Melanocyte of skin (primary cell): ENCODE results near the gene TCIRG1. TPM values are rescaled to one million over a fixed set of nuclear protein-coding genes. Genes with fewer than 3 reads are reported as not detected.

Experiments used
- small RNA-seq, 2 donors: library from RNA; depleted of rRNA; stranded (forward); fragments of <200 nt; gene quantifications; one replicate each; pipeline ENCODE3, GENCODE V24; 2012
- total RNA-seq, 2 donors: library from RNA; depleted of rRNA; stranded (reverse); fragments of >200 nt; gene quantifications; 2 replicates each; pipeline ENCODE4 v1.2.3, GENCODE V29; 2012

The TCIRG1 gene
- 10 to 100 TPM; 36.1 to 50.3 TPM for total RNA-seq

GRCh38 chr11:68038718-68039525, at the start of gene TCIRG1:
TCIRG1 (plus strand) TSS chr11:68039025; CDS start chr11:68041272, 2,247 bp downstream.

GRCh38 chr11:68003846-68004550, 34.8 kb upstream of the TCIRG1 start, which contains the start of gene UNC93B1:
UNC93B1 (minus strand) TSS chr11:68004097; CDS start chr11:68004043, 54 bp downstream.

GRCh38 chr11:68010090-68011041, 28.5 kb upstream of the TCIRG1 start, which contains the start of gene ALDH3B1:
ALDH3B1 (plus strand) TSS chr11:68010327; CDS start chr11:68015298, 4,971 bp downstream.

GRCh38 chr11:68030318-68031143, 8.3 kb upstream of the TCIRG1 start, which contains the start of gene NDUFS8:
NDUFS8 (plus strand) TSS chr11:68030681; CDS start chr11:68032152, 1,471 bp downstream.

Small RNA genes lying within 50 kb of the gene (small RNA-seq; reads per million reads assigned to genes)
- 0 to 0.06 reads per million in 2 donors for gene MIR6753

Other genes starting within 250 kb of the TCIRG1 start
- 10 to 100 TPM; 68.5 to 98.6 TPM for gene UNC93B1, start 34.9 kb upstream of the TCIRG1 start, total RNA-seq
- gene ALDH3B1, start 28.7 kb upstream of the TCIRG1 start, total RNA-seq = 10 to 100 TPM in 1 of 2 donors, 1 to 10 TPM in 1; 6.7 to 11.4 TPM
- gene NDUFS8, start 8.3 kb upstream of the TCIRG1 start, total RNA-seq = 100 to 1,000 TPM; 122 to 138 TPM
- 10 to 100 TPM; 35.3 to 36.5 TPM for gene CHKA, start 82.4 kb downstream of the TCIRG1 start, total RNA-seq
- 10 to 100 TPM; 16.0 to 17.6 TPM for gene KMT5B, start 174.3 kb downstream of the TCIRG1 start, total RNA-seq
- gene C11orf24, start 232.9 kb downstream of the TCIRG1 start, total RNA-seq = 10 to 100 TPM; 86.4 to 88.2 TPM